HCT116 (cell line): ENCODE data around the gene SLC38A3. TPM values are rescaled to one million over a fixed set of nuclear protein-coding genes. Genes with fewer than 3 reads are reported as not detected.

Experiments used
- ATAC-seq: fragments of 200-7000 bp; cut with Tn5 transposase; 2 replicates; pipeline ENCODE4 v1.9.1; 2020; ENCODE audit warnings: mild to moderate bottlenecking, moderate library complexity
- BruUV-seq: library from RNA; stranded (reverse); fragments of 400-500 nt; replicated peaks from 2 replicates; lab custom pipeline; 2021; lab: Mats Ljungman, UMichigan
- CTCF ChIA-PET: fragments of 300-600 bp; sonication (Branson Sonifier 250); formaldehyde crosslinking; loops from one replicate; lab custom pipeline; 2021; ENCODE audit warnings: antibody characterized with exemption; lab: Charles Lee
- POLR2A ChIA-PET: fragments of 300-600, 350-600 bp; sonication (Branson Sonifier 250); formaldehyde crosslinking; loops from one replicate; lab custom pipeline; 2021; ENCODE audit warnings: antibody characterized with exemption; lab: Charles Lee
- RAD21 ChIA-PET, 2 experiments: fragments of 300-600 bp; sonication (Branson Sonifier 250); formaldehyde crosslinking; loops; one replicate each; lab custom pipeline; 2023; ENCODE audit warnings: low total read pairs in 2 of 2; ENCODE audit not compliant: uncharacterized antibody in 2 of 2, unreplicated experiment in 2 of 2, low non-redundant PET in 1 of 2; lab: Charles Lee
- DNase-seq: peaks from one replicate; pipeline ENCODE4 v3.0.0-alpha.2; 2010; ENCODE audit warnings: low read depth, low spot score
- H2AFZ ChIP-seq: fragments of 200-600 bp; shearing (Covaris generic), sonication (generic); 2 replicates; pipeline ENCODE4 v1.6.1; 2017; ENCODE audit warnings: low read depth, mixed run types, mixed read lengths, antibody characterized with exemption, low read length; ENCODE audit not compliant: poor library complexity, severe bottlenecking
- H3K27ac ChIP-seq: 2 replicates; pipeline ENCODE4 v1.5.1; 2012; ENCODE audit warnings: low read depth, low read length
- H3K27me3 ChIP-seq: fragments of 200-600 bp; sonication (generic); 2 replicates; pipeline ENCODE4 v1.6.1; 2016; ENCODE audit warnings: mixed run types, low read length, mixed read lengths; ENCODE audit not compliant: insufficient read depth
- H3K36me3 ChIP-seq, 2 experiments: fragments of 200-500 bp in 1 of 2; fragments of 200-600 bp in 1 of 2; sonication (Bioruptor generic) in 1 of 2; sonication (generic) in 1 of 2; 2 replicates each; pipeline versions ENCODE4 v1.5.1 to v1.6.1; 2014 to 2016; ENCODE audit warnings: low read length in 2 of 2, inconsistent platforms in 1 of 2, mixed read lengths in 1 of 2, mixed run types in 1 of 2; ENCODE audit not compliant: insufficient read depth in 2 of 2, control insufficient read depth in 1 of 2
- H3K4me1 ChIP-seq, 2 experiments: fragments of 200-600 bp in 1 of 2; sonication (generic) in 1 of 2; 2 replicates each; pipeline versions ENCODE4 v1.5.1 to v1.6.1; 2012 to 2017; ENCODE audit warnings: low read length in 2 of 2, inconsistent platforms in 1 of 2, mild to moderate bottlenecking in 1 of 2, mixed read lengths in 1 of 2, mixed run types in 1 of 2, moderate library complexity in 1 of 2; ENCODE audit not compliant: insufficient read depth in 2 of 2, control insufficient read depth in 1 of 2
- H3K4me2 ChIP-seq: fragments of 200-600 bp; sonication (generic); 2 replicates; pipeline ENCODE4 v1.6.1; 2017; ENCODE audit warnings: mixed run types, low read length, mixed read lengths
- H3K4me3 ChIP-seq, 2 experiments: fragments of 200-600 bp in 1 of 2; sonication (generic) in 1 of 2; replicated peaks in 1 of 2; 2 replicates each; pipeline ENCODE4 v1.5.1; 2011 to 2016; ENCODE audit warnings: low read length in 2 of 2, control low read depth in 1 of 2, low read depth in 1 of 2, mild to moderate bottlenecking in 1 of 2, mixed read lengths in 1 of 2, mixed run types in 1 of 2
- H3K79me2 ChIP-seq: fragments of 200-600 bp; sonication (generic); 2 replicates; pipeline ENCODE4 v1.6.1; 2017; ENCODE audit warnings: mild to moderate bottlenecking, mixed run types, low read length, moderate library complexity, mixed read lengths; ENCODE audit not compliant: insufficient read depth
- H3K9ac ChIP-seq: fragments of 200-600 bp; sonication (generic); 2 replicates; pipeline ENCODE4 v1.6.1; 2016; ENCODE audit warnings: low read length, mixed read lengths
- H3K9me2 ChIP-seq: fragments of 200-600 bp; sonication (generic), shearing (Covaris generic); 2 replicates; pipeline ENCODE4 v1.6.1; 2017; ENCODE audit warnings: mixed run types, mild to moderate bottlenecking, moderate library complexity; ENCODE audit not compliant: insufficient read depth
- H3K9me3 ChIP-seq, 2 experiments: fragments of 200-500 bp in 1 of 2; fragments of 200-600 bp in 1 of 2; sonication (Bioruptor generic) in 1 of 2; sonication (generic) in 1 of 2; 2 replicates each; pipeline ENCODE4 v1.6.1; 2014 to 2017; ENCODE audit warnings: low read length in 2 of 2, mixed read lengths in 2 of 2, inconsistent platforms in 1 of 2, low read depth in 1 of 2, mild to moderate bottlenecking in 1 of 2, mixed run types in 1 of 2, moderate library complexity in 1 of 2; ENCODE audit not compliant: control insufficient read depth in 1 of 2, insufficient read depth in 1 of 2
- H4K20me1 ChIP-seq: fragments of 200-600 bp; sonication (generic), shearing (Covaris generic); 2 replicates; pipeline ENCODE4 v1.6.1; 2017; ENCODE audit warnings: mixed run types, mild to moderate bottlenecking, moderate library complexity; ENCODE audit not compliant: insufficient read depth
- CBX3 ChIP-seq: IDR thresholded peaks from 2 replicates; pipeline ENCODE4 v1.6.1; 2012; ENCODE audit warnings: low read depth
- EGR1 ChIP-seq: IDR thresholded peaks from 2 replicates; pipeline ENCODE4 v1.6.1; 2012; ENCODE audit warnings: low read depth
- FOSL1 ChIP-seq: IDR thresholded peaks from 2 replicates; pipeline ENCODE4 v1.6.1; 2012; ENCODE audit warnings: low read depth
- POLR2A ChIP-seq: IDR thresholded peaks from 2 replicates; pipeline ENCODE4 v1.7.0; 2011; ENCODE audit warnings: borderline replicate concordance; ENCODE audit not compliant: insufficient read depth, insufficient read length; ENCODE audit errors: extremely low read depth
- RAD21 ChIP-seq: IDR thresholded peaks from 2 replicates; pipeline ENCODE4 v1.6.1; 2012; ENCODE audit warnings: low read depth, mild to moderate bottlenecking
- SIN3A ChIP-seq: IDR thresholded peaks from 2 replicates; pipeline ENCODE4 v1.6.1; 2012; ENCODE audit warnings: low read depth
- TCF7L2 ChIP-seq: IDR thresholded peaks from 2 replicates; pipeline ENCODE4 v1.7.0; 2011; ENCODE audit warnings: borderline replicate concordance, inconsistent platforms; ENCODE audit not compliant: insufficient read depth, insufficient read length; ENCODE audit errors: extremely low read depth
- ZNF274 ChIP-seq: fragments of 200-500 bp; sonication (Bioruptor generic); IDR thresholded peaks from 2 replicates; pipeline ENCODE4 v1.6.1; 2014; ENCODE audit warnings: mild to moderate bottlenecking, low read depth, low read length, inconsistent platforms
- intact Hi-C: fragments of 100-400 bp; cut with micrococcal nuclease; formaldehyde crosslinking; loops from 2 replicates; pipeline ENCODE4 v1.10.0; 2022
- total RNA-seq: library from RNA; stranded (reverse); gene quantifications from one replicate; pipeline ENCODE4 v1.2.1, GENCODE V29; 2021; ENCODE audit not compliant: unreplicated experiment

SLC38A3 gene
- total RNA-seq, 1 experiment from 2014 or later: 3.1 TPM

GRCh38 chr3:50221411-50222168, 16.5 kb downstream of the SLC38A3 start:
- BruUV-seq: no TSS peak
- Histone ChIP-seq H3K27me3 (no peaks in the 10 kb centered on the region), H3K4me1 (peaks cover 2 to 11% of the 10 kb centered on the region in 2 experiments; a peak in 2 of 4 replicates), H3K36me3 (no peaks in the 10 kb centered on the region), H3K4me3 (no peak overlapping the region), H3K27ac (no peak overlapping the region), H3K9me3 (no peaks in the 10 kb centered on the region), H4K20me1 (no peaks in the 10 kb centered on the region), H3K9me2 (no peaks in the 10 kb centered on the region), H3K4me2 (no peak overlapping the region), H2AFZ (no peak overlapping the region), H3K79me2 (no peaks in the 10 kb centered on the region), H3K9ac (no peak overlapping the region)
- intact Hi-C loops: no loop called here
- ChIA-PET POLR2A (no interaction called here), CTCF (interaction anchor here (0.7 to 4.1 kb wide), 2 partner anchors 24 to 27 kb away, joined by 3 to 26 read pairs; no protein-coding TSS in a partner anchor), RAD21 (interaction anchor here (0.7 to 1.7 kb wide), 2 partner anchors 14 to 27 kb away, joined by 3 to 9 read pairs; no protein-coding TSS in a partner anchor)
- ATAC-seq: no peak
- no peak for DNase-seq
- TF ChIP-seq TCF7L2 (no peak), FOSL1 (no peak), SIN3A (no peak), RAD21 (no peak), CBX3 (no peak), EGR1 (no peak)

GRCh38 chr3:50222169-50222528, 17.1 kb downstream of the SLC38A3 start:
- DNase-seq (no peak), ATAC-seq (no peak)
- ChIA-PET POLR2A (no interaction called here), CTCF (interaction anchor here (0.7 to 4.1 kb wide), 2 partner anchors 24 to 27 kb away, joined by 3 to 26 read pairs; no protein-coding TSS in a partner anchor), RAD21 (interaction anchor here in 1 of 2 experiments (1.7 kb wide), 1 partner anchor 27 kb away, joined by 9 read pairs; no protein-coding TSS in a partner anchor)
- H3K79me2 ChIP-seq: no peaks in the 10 kb centered on the region
- no peak for TF ChIP-seq POLR2A
- no peak for TF ChIP-seq ZNF274
- no peak for TF ChIP-seq TCF7L2
- TF ChIP-seq CBX3: no peak
- no peak overlapping the region for H3K4me3 ChIP-seq
- H4K20me1 ChIP-seq: no peaks in the 10 kb centered on the region
- H3K9me3 ChIP-seq: no peaks in the 10 kb centered on the region
- H3K36me3 ChIP-seq: no peaks in the 10 kb centered on the region
- H3K27ac ChIP-seq: no peak overlapping the region
- H3K4me1 ChIP-seq: peaks cover 2 to 16% of the 10 kb centered on the region in 2 experiments; a peak in 2 of 4 replicates
- H3K9ac ChIP-seq: no peak overlapping the region
- H3K4me2 ChIP-seq: no peak overlapping the region
- H3K27me3 ChIP-seq: no peaks in the 10 kb centered on the region
- intact Hi-C loops: no loop called here
- H3K9me2 ChIP-seq: no peaks in the 10 kb centered on the region
- no TSS peak for BruUV-seq
- H2AFZ ChIP-seq: no peak overlapping the region
